H4 (cell line): ENCODE data around the gene SIAE. TPM values are rescaled to one million over a fixed set of nuclear protein-coding genes. Genes with fewer than 3 reads are reported as not detected.

Experiments
- DNase-seq: peaks from one replicate; pipeline ENCODE4 v3.0.0-alpha.2; 2015; ENCODE audit warnings: low spot score
- total RNA-seq: library from RNA; depleted of rRNA; stranded (reverse); fragments of >200 nt; shearing (Covaris generic); gene quantifications from 2 replicates; pipeline ENCODE4 v1.2.3, GENCODE V29; 2014

SIAE gene
- total RNA-seq, 1 experiment from 2014 or later: 22.8 TPM

DNA sequence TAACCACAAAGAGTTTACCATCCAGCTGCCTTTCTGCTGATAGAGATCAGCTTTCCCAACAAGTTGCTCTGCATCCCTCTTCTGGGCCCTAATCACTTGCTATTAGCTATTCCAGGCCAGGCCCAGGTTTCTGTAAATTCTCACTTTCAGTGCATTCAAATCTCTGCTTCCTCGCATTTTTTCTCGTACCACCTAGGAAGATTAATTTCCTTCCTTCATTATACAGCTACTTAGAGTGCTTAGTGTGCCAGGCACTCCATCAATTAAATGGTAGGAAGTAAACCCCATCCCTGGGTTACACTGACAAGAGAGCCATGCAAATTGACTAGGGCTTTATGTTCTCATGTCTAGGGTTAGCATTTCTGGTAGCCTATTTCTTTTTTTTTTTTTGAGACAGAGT, 9.7 kb downstream of the SIAE start:
- DNase-seq: no peak

GRCh38 chr11:124662106-124662505, 11.4 kb downstream of the SIAE start:
- no peak for DNase-seq

DNA sequence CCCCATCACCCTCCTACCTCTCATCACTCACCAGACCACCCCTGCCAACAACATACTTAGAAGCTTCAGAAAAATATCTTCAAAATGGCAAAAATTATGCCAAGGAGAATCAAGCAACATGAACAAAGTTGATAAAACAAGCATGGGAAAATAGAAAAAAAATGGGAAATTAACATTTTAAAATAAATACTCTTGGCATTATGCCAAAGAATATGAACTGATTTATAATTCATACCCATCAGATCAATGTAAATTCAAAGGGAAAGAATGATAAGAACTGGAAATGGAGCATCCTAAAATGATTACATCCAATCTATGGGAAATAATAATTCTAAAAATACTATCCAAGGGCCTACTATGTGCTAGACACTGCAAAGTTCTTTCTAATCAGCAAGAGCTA, 12.0 kb downstream of the SIAE start:
- no peak for DNase-seq

- DNase-seq: no peak
These were observed 14.6 kb downstream of the SIAE start for GRCh38 chr11:124658986-124659385.

GRCh38 chr11:124658501-124658900, 15.0 kb downstream of the SIAE start:
- no peak for DNase-seq

DNA sequence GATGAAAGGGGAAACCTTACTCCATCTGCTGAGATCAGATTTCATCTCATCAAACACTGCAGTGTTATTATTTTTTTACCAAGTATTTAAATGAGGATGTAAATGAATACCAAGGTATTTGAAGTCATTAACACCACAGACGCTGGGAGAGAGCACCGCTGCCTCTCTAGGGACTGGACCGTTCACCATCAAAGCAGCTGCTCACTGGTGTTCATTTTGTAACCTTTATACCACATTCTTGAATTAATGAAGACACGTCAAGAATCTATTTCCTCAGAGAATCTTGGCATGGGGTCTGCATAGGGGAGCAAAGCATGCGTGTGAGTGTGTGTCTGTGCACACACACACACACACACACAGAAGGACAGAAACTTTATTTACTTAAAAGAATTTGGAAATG, 15.6 kb downstream of the SIAE start:
- no peak for DNase-seq

DNA sequence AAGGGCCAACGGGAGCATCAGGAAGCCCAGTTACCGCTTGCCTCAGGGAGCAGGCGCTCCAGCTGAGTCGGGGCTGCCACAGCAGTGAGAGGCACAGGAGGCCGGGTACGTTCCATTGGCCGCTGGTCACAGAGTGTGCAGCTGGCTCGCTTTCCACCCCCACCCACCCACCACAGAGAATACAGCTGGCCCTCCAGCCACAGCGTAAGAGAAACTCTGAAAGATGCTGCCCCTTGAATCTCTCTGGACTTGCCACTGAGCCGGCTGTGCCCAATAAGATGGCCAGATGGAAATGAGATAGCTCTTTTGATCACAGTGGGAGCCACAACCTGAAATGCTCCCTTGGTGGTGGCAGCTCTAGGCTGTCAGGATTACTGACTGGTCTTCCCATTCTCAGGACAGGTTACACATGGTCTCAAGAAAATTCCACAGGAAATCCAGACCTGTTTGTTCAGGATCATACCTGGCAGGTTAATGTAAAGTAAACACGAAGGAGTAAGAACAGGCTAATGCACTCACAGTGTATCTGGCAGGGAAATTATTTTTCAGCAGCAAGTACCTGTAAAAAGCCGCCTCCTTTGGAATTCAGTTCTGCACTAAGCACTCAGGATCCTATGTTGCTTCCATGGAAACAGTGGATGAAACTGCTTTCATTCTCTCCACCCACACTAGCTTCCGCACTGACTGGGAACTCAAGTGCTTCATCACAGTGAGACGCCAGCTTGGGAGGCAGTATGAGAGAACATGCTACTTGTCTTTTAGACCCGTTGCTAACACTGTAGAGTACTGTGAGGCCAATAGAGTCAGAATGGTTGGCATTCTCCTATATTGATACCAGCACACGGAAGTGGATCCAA, 16.5 kb downstream of the SIAE start:
- no peak for DNase-seq

GRCh38 chr11:124648610-124649009, 24.9 kb downstream of the SIAE start:
- no peak for DNase-seq

DNA sequence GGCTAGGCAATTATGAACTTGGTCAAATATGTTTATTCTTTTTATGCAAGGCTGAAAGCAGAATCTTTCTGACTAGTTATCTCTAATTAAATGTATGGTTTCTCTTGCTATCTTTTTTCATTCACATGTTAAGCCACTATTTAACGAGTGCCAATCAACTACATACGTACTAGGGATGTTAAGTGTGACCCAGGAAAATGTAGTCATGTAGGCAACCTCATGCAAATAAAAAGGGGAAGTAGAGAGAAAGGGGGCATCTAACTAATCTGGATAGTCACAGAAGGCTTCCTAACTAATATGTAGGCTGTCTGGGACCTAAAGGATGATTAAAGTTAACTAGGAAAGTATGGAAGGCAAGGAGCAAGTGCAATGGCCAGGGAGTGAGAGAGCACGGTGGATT, 27.4 kb downstream of the SIAE start:
- no peak for DNase-seq

GRCh38 chr11:124644426-124645280, 28.9 kb downstream of the SIAE start:
- peak; percentile 75 for DNase-seq

DNA sequence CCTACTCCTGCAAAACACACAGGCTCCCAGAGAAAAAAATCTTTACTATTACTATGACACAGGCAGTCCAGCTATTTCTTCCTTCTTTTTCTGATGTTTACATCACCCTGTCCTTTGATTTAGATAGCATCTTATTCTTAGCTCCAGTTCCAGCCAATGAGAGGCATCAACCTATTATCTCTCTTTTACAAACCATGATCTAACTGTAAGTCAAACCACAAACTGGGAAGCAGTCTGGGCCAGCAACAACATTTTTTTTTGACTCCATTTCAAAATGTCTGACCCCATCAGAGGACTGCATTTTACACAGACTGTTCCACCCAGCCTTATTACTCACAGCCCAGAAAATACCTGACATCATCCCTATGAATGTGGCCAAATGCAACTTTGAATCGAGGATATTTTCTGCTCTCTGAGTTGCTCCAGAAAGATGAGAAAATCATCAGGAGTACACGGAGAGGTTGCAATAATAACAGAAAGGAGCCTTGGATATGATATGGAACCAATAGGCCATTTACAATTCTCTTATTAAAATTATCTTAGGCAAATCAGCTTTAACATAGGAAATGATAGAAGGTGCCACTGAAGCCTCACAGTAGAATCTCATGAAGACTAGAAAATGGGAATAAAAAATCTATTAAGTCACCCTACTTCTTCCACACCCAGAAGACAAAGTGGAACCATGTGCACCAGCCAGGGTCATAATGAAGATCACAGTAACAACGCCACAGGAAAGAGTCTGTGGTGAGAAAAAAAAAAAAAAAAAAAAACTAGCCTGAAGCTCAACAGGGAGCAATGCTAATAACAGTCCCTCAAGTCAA, 29.7 kb downstream of the SIAE start:
- peak; percentile 59 for DNase-seq

DNA sequence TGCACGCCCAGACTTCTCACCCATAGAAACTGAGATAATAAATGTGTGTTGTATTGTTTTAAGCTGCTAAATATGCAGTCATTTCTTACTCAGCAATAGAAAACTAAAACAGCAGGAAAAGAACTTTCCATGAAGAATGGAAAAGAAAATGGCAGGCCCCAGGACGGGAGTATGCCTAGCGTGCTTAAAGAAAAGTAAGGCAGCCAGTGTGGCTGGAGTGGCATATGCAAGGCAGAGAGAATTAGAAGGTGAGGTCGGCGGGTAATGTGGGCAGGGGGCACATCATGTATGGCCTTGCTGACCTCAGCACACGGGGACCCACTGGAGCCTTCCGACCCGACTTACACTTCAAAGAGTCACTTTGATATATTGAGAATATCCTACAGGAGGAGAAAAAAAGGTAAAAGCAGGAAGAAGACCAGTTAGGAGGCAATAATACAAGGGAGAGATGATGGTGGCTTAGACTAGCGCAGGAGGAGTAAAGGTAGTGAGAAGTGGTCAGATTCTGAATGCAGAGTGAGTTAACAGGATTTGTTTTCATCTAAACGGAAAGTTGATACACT, 30.4 kb downstream of the SIAE start:
- DNase-seq: no peak

- DNase-seq: no peak
These were observed 30.9 kb downstream of the SIAE start for GRCh38 chr11:124642628-124643027.

- DNase-seq: no peak
These were observed 32.9 kb downstream of the SIAE start for GRCh38 chr11:124640666-124641065.

DNA sequence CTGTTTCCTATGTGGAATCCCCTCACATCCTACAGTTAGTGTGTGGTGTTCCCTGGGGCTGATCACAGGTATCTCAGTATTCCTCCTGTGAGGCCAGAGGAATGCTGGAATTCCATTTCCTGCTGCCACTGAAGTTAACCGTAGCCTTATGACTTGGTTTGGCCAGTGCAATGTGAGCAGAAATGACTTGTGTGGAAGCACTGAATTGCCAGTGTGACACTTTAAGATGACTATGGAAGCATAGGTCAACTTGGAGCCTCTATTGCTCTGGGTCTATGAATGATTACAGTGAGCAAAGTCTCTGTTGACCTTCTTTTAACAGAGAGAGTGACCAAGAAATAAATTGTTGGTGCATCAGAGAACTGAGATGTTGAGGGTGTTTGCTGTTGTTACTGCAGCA, 34.4 kb downstream of the SIAE start:
- DNase-seq: no peak

- no peak for DNase-seq
These were observed 35.0 kb downstream of the SIAE start for GRCh38 chr11:124638500-124638899.

GRCh38 chr11:124635932-124636331, 37.6 kb downstream of the SIAE start:
- DNase-seq: no peak

DNA sequence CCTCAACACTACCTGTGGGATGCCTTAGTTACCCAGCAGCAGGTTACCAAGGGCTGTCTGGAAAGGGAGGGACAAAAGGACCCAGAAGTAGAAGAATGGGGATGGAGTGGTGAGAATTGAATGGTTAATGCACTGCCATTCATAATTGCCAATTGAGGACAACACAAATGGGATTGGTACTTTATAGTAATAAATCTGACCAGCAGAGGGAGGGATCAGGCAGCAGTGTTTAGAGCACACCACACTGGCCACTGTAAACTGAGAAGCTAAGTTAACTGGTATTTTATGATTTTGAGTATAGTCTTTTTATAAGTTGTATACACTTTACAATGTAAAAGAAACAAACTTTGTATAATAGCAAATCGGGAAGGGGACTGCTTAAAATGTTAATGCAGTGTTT, 40.2 kb downstream of the SIAE start:
- DNase-seq: no peak

DNA sequence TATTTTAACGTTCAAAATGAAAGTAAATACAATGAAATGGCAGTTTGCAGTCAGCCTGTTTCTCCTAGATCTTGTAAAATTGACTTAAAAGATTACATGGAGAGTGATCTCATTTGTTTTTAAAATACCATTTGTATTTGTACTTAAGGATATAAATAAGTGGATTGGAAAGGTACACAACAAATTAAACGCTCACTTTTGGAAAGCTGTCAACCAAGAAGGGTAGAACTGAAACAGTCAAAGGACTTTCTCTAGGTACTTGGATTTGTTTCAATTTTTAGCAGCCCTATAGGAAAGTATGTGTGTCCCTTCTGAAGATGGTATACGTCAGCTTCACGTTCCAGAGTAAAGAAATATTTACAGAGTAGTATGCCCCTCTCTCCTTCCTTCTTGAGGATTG, 43.6 kb downstream of the SIAE start:
- DNase-seq: no peak

- DNase-seq: no peak
These were observed 46.0 kb downstream of the SIAE start for GRCh38 chr11:124627546-124627945.

DNA sequence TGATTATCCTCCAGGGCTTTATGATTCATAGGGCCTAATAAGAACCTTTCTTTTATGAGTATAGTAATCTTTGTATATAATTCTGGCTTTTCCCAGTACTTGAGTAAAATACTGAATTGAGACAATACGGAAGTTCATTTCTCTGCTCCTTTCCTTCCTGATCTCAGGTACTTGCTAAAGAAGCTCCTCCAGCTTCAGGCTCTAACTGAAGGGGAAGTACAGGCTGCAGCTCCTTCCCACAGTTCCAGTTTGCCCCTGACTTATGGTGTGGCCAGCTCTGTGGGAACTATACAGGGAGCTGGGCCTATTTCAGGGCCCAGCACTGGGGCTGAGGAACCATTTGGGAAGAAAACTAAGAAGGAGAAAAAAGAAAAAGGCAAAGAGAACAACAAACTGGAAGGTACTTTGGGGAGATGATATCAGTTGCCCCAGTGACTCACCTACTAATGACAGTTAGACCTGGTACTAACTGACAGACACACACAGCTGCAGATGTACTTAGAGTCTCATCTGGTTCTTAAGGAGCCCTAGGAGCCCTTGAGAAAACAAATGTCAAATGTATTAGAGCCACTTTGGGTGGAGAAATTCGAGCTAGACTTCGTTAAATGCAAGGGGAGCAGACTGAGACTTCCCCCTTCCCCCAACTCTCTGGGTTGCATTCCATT, 47.9 kb downstream of the SIAE start:
- no peak for DNase-seq
